Trophoblast cell (in vitro differentiated cells and primary cell): ENCODE measurements around the gene KRTAP19-3. TPM values are rescaled to one million over a fixed set of nuclear protein-coding genes. Genes with fewer than 3 reads are reported as not detected.
"Not testable (repeated sequence)": the region's sequence is repeated elsewhere in the genome, so short reads cannot be mapped to it uniquely, and the experiment has no call there.

Source experiments
- DNase-seq, 2 donors: peaks; one replicate each; pipeline ENCODE4 v3.0.0-alpha.2; 2016
- H2AFZ ChIP-seq: 2 replicates; pipeline ENCODE4 v1.6.1; 2013; ENCODE audit warnings: low read length, moderate library complexity, mild to moderate bottlenecking; ENCODE audit not compliant: insufficient read depth, poor library complexity
- H2AK5ac ChIP-seq: 2 replicates; pipeline ENCODE4 v1.6.1; 2013; ENCODE audit warnings: mild to moderate bottlenecking, low read length
- H2BK120ac ChIP-seq: 2 replicates; pipeline ENCODE4 v1.6.1; 2013; ENCODE audit warnings: low read length, mild to moderate bottlenecking, moderate library complexity; ENCODE audit not compliant: insufficient read depth, poor library complexity
- H2BK12ac ChIP-seq: 2 replicates; pipeline ENCODE4 v1.6.1; 2013; ENCODE audit warnings: mild to moderate bottlenecking, low read length, moderate library complexity
- H2BK5ac ChIP-seq: 2 replicates; pipeline ENCODE4 v1.6.1; 2013; ENCODE audit warnings: low read length, low read depth, moderate library complexity, mild to moderate bottlenecking; ENCODE audit not compliant: poor library complexity
- H3K14ac ChIP-seq: 2 replicates; pipeline ENCODE4 v1.6.1; 2013; ENCODE audit warnings: mild to moderate bottlenecking, low read length
- H3K18ac ChIP-seq: 2 replicates; pipeline ENCODE4 v1.6.1; 2013; ENCODE audit warnings: mild to moderate bottlenecking, low read length
- H3K23ac ChIP-seq: 2 replicates; pipeline ENCODE4 v1.6.1; 2013; ENCODE audit warnings: low read length
- H3K27ac ChIP-seq: 2 replicates; pipeline ENCODE4 v1.5.1; 2013; ENCODE audit warnings: low read depth, mild to moderate bottlenecking, inconsistent platforms, low read length, moderate library complexity
- H3K27me3 ChIP-seq: 2 replicates; pipeline ENCODE4 v1.6.1; 2013; ENCODE audit warnings: inconsistent platforms, mild to moderate bottlenecking, low read length, moderate library complexity; ENCODE audit not compliant: insufficient read depth
- H3K36me3 ChIP-seq, 2 experiments: 1 replicate in 1 of 2; 2 replicates in 1 of 2; pipeline ENCODE4 v1.6.1; 2013; ENCODE audit warnings: low read length in 2 of 2, mild to moderate bottlenecking in 2 of 2, moderate library complexity in 1 of 2; ENCODE audit not compliant: insufficient read depth in 2 of 2, control insufficient read depth in 1 of 2
- H3K4ac ChIP-seq: 2 replicates; pipeline ENCODE4 v1.6.1; 2013; ENCODE audit warnings: low read depth, mild to moderate bottlenecking, low read length, moderate library complexity
- H3K4me1 ChIP-seq, 2 experiments: 1 replicate in 1 of 2; 2 replicates in 1 of 2; pipeline ENCODE4 v1.6.1; 2013; ENCODE audit warnings: low read length in 2 of 2, mild to moderate bottlenecking in 2 of 2, moderate library complexity in 1 of 2; ENCODE audit not compliant: insufficient read depth in 2 of 2, control insufficient read depth in 1 of 2
- H3K4me2 ChIP-seq: 2 replicates; pipeline ENCODE4 v1.6.1; 2013; ENCODE audit warnings: inconsistent platforms, mild to moderate bottlenecking, low read length, moderate library complexity
- H3K4me3 ChIP-seq: 2 replicates; pipeline ENCODE4 v1.5.1; 2013; ENCODE audit warnings: mild to moderate bottlenecking, low read depth, low read length, inconsistent platforms
- H3K79me1 ChIP-seq: one replicate; pipeline ENCODE4 v1.6.1; 2013; ENCODE audit warnings: low read length
- H3K79me2 ChIP-seq: 2 replicates; pipeline ENCODE4 v1.6.1; 2013; ENCODE audit warnings: low read length, mild to moderate bottlenecking; ENCODE audit not compliant: control insufficient read depth, insufficient read depth, poor library complexity
- H3K9ac ChIP-seq: 2 replicates; pipeline ENCODE4 v1.6.1; 2013; ENCODE audit warnings: mild to moderate bottlenecking, low read length
- H3K9me3 ChIP-seq: 2 replicates; pipeline ENCODE4 v1.6.1; 2013; ENCODE audit warnings: low read depth, mild to moderate bottlenecking, control low read depth, inconsistent platforms, low read length; ENCODE audit not compliant: insufficient read depth
- H4K12ac ChIP-seq: 2 replicates; pipeline ENCODE4 v1.6.1; 2013; ENCODE audit warnings: low read depth, mild to moderate bottlenecking, low read length, moderate library complexity
- H4K8ac ChIP-seq: 2 replicates; pipeline ENCODE4 v1.6.1; 2013; ENCODE audit warnings: low read depth, mild to moderate bottlenecking, low read length, moderate library complexity
- H4K91ac ChIP-seq: one replicate; pipeline ENCODE4 v1.6.1; 2013; ENCODE audit warnings: low read depth, mild to moderate bottlenecking, low read length, moderate library complexity
- WGBS: extraction: QIAGEN DNeasy Blood & Tissue Kit; methylation state at CpG from one replicate; pipeline ENCODE4 v1.1.7; 2013; ENCODE audit warnings: missing lambda C conversion rate; ENCODE audit not compliant: insufficient read length, insufficient coverage; ENCODE audit errors: extremely low coverage; 5-methylcytosine and 5-hydroxymethylcytosine counted together
- polyA plus RNA-seq: library from polyadenylated mRNA; stranded (reverse); fragments of 200-250 nt; gene quantifications from 2 replicates; pipeline ENCODE4 v1.2.3, GENCODE V29; 2013

The KRTAP19-3 gene
- polyA plus RNA-seq: not detected in 2 replicates

- Histone ChIP-seq H3K23ac (no peak within 1 kb of the TSS), H3K14ac (no peak within 1 kb of the TSS), H3K36me3 (no peaks in the 10 kb centered on the region), H4K8ac (no peak within 1 kb of the TSS), H3K4me1 (no peaks in the 10 kb centered on the region), H3K9ac (no peak within 1 kb of the TSS), H3K79me1 (no peaks in the 10 kb centered on the region), H3K27ac (no peak within 1 kb of the TSS), H3K4ac (no peak within 1 kb of the TSS), H2BK12ac (no peak within 1 kb of the TSS), H4K12ac (no peak within 1 kb of the TSS), H2AK5ac (no peak within 1 kb of the TSS), H3K18ac (no peak within 1 kb of the TSS), H2AFZ (no peak within 1 kb of the TSS), H3K27me3 (no peaks in the 10 kb centered on the region), H3K4me3 (no peak within 1 kb of the TSS), H3K4me2 (no peak within 1 kb of the TSS), H3K9me3 (peaks cover 5% of the 10 kb centered on the region), H3K79me2 (no peaks in the 10 kb centered on the region), H2BK5ac (no peak within 1 kb of the TSS), H2BK120ac (no peak within 1 kb of the TSS), H4K91ac (no peak within 1 kb of the TSS)
- DNase-seq: no peak
- WGBS: no CpG with 5 or more reads among the region's 2 CpGs
Observed at GRCh38 chr21:30491963-30492428, at the start of gene KRTAP19-3. Gene KRTAP19-3 (minus strand): TSS chr21:30492013. CDS start chr21:30491957, 56 bp downstream.

- Histone ChIP-seq H3K36me3 (no peaks in the 10 kb centered on the region), H3K4ac (no peak overlapping the region), H3K14ac (no peak overlapping the region)
Observed at GRCh38 chr21:30518876-30519275, 27.1 kb upstream of the KRTAP19-3 start.

DNA sequence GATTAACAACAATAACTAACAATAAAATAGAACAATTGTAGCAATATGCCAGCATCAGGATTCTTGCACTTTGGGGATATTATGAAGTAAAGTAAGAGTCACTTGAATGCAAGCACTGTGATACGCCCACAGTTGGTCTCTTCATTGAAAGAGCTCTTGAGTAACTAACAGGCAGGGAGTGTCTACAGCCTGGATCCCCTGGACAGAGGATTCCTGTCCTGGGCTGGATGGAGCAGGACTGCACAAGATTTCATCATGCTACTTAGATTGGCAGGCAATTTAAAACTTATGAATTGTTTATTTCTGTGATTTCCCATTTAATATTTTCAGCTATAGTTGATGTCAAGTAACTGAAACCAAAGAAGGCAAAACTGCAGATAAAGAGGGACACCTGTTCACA, 23.9 kb upstream of the KRTAP19-3 start:
- Histone ChIP-seq H3K27ac (no peak overlapping the region), H3K23ac (no peak overlapping the region), H4K91ac (no peak overlapping the region), H3K4me3 (no peak overlapping the region), H3K4ac (no peak overlapping the region), H2BK5ac (no peak overlapping the region), H2BK120ac (no peak overlapping the region), H3K36me3 (no peaks in the 10 kb centered on the region), H4K8ac (no peak overlapping the region), H3K79me1 (no peaks in the 10 kb centered on the region), H3K27me3 (no peaks in the 10 kb centered on the region), H3K4me1 (no peaks in the 10 kb centered on the region), H2AFZ (no peak overlapping the region), H3K4me2 (no peak overlapping the region), H2AK5ac (no peak overlapping the region), H4K12ac (no peak overlapping the region), H3K9me3 (no peaks in the 10 kb centered on the region), H3K9ac (no peak overlapping the region), H2BK12ac (no peak overlapping the region), H3K18ac (no peak overlapping the region), H3K79me2 (no peaks in the 10 kb centered on the region), H3K14ac (no peak overlapping the region)
- WGBS: no CpG with 5 or more reads among the region's 1 CpG
- no peak for DNase-seq

More at GRCh38 chr21:30518876-30519275, 27.1 kb upstream of the KRTAP19-3 start:
- H3K4me1 ChIP-seq: no peaks in the 10 kb centered on the region
- no peak overlapping the region for H2AK5ac ChIP-seq
- H2BK12ac ChIP-seq: no peak overlapping the region
- no peak overlapping the region for H4K8ac ChIP-seq
- no peak overlapping the region for H3K18ac ChIP-seq
- H2BK5ac ChIP-seq: no peak overlapping the region
- H3K9ac ChIP-seq: no peak overlapping the region
- no CpG with 5 or more reads among the region's 1 CpG for WGBS
- no peaks in the 10 kb centered on the region for H3K27me3 ChIP-seq
- H3K9me3 ChIP-seq: no peaks in the 10 kb centered on the region
- H3K4me3 ChIP-seq: no peak overlapping the region
- H3K4me2 ChIP-seq: no peak overlapping the region
- H4K12ac ChIP-seq: no peak overlapping the region
- no peak overlapping the region for H3K27ac ChIP-seq
- no peak overlapping the region for H3K23ac ChIP-seq
- no peak overlapping the region for H2BK120ac ChIP-seq
- no peak overlapping the region for H4K91ac ChIP-seq
- no peaks in the 10 kb centered on the region for H3K79me1 ChIP-seq
- DNase-seq: no peak
- no peak overlapping the region for H2AFZ ChIP-seq
- H3K79me2 ChIP-seq: no peaks in the 10 kb centered on the region

DNA sequence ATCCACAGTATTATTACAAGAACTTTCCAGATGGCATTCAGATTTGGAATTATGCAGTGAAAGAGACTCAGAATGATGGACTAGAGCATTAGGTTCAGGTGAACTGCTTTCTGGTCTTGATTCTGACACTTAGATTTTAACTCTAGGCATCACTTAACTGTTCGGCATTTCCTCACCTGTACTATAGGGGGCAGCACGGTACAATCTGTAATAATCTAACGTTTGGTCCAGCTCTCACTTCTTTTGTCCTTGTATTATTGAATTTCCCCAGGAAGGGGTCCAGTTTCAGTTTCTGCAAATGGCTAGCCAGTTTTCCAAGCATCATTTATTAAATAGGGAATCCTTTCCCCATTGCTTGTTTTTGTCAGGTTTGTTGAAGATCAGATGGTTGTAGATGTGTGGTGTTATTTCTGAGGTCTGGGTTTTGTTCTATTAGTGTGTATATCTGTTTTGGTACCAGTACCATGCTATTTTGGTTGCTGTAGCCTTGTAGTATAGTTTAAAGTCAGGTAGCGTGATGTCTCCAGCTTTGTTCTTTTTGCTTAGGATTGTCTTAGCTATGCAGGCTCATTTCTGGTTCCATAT, 13.9 kb upstream of the KRTAP19-3 start:
- H3K14ac ChIP-seq, H3K23ac ChIP-seq, H2BK12ac ChIP-seq, H3K79me1 ChIP-seq, H3K4me2 ChIP-seq, H3K4ac ChIP-seq, H3K36me3 ChIP-seq, H2AFZ ChIP-seq, H2BK120ac ChIP-seq, H2BK5ac ChIP-seq, H3K9me3 ChIP-seq, H4K12ac ChIP-seq, H3K79me2 ChIP-seq, H3K9ac ChIP-seq, H2AK5ac ChIP-seq, H3K4me1 ChIP-seq, H3K4me3 ChIP-seq, H4K8ac ChIP-seq, H4K91ac ChIP-seq, H3K18ac ChIP-seq, H3K27me3 ChIP-seq, H3K27ac ChIP-seq: not testable (repeated sequence)
- WGBS: no CpG with 5 or more reads among the region's 4 CpGs
- DNase-seq: peak in 1 of 2 donors; percentile 24
